ENCODE results near the gene MARCHF6.
"Not testable (repeated sequence)": the region's sequence is repeated elsewhere in the genome, so short reads cannot be mapped to it uniquely, and the experiment has no call there.

The MARCHF6 gene

DNA sequence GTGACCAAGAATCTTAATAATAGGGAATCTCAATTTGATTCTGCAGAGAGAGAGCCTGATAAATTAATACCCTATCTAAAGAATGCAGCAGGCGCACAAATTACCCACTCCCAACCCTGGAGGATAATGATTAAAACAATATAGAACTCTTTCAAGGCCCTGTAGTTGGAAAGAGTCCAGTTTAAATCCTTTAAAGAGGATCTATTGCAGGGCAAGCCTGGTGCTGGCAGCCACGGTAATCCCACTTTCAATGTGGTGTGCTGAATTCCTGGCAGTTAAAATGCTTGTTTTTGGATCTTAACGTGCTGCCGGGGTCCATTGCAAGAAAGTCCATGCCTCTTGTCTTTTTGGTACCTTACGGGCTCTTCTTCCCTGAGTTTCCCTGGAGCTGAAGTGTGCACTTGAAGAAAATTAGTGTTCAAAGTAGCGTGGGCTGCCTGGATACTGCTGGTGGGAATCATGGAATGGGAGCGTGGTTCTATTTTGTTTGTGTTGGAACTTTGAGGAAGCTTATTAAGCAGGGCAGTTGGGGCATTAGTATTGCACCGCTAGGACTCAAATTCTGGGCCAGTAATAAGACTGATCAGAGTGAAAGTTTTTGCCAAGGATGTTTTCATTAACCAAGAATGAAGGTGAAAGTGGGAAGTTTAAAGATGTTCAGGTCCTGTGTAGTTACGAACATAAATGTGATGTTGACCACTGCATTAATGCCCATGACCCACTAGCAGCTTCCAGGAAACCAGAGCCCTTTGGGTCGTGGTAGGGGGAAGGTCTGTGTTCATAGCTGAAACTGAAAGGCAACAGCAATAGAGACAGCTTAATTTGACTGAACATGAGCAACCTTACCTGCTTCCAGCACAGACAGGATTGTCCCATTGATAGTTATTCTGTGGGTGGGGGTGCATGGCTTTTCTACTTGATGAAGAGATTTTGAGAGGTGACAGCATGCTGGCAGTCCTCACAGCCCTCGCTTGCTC, 20.8 kb downstream of the MARCHF6 start:
- no peak for DNase-seq (ENCODE audit: low spot score)
- TF ChIP-seq, protein P1, sequence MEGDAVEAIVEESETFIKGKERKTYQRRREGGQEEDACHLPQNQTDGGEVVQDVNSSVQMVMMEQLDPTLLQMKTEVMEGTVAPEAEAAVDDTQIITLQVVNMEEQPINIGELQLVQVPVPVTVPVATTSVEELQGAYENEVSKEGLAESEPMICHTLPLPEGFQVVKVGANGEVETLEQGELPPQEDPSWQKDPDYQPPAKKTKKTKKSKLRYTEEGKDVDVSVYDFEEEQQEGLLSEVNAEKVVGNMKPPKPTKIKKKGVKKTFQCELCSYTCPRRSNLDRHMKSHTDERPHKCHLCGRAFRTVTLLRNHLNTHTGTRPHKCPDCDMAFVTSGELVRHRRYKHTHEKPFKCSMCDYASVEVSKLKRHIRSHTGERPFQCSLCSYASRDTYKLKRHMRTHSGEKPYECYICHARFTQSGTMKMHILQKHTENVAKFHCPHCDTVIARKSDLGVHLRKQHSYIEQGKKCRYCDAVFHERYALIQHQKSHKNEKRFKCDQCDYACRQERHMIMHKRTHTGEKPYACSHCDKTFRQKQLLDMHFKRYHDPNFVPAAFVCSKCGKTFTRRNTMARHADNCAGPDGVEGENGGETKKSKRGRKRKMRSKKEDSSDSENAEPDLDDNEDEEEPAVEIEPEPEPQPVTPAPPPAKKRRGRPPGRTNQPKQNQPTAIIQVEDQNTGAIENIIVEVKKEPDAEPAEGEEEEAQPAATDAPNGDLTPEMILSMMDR (IDR thresholded peaks at IDR 0.05): no peak
- Histone ChIP-seq H3K4me3 (peak overlapping the region; percentile 23), H3K27ac (no peak overlapping the region)

DNA sequence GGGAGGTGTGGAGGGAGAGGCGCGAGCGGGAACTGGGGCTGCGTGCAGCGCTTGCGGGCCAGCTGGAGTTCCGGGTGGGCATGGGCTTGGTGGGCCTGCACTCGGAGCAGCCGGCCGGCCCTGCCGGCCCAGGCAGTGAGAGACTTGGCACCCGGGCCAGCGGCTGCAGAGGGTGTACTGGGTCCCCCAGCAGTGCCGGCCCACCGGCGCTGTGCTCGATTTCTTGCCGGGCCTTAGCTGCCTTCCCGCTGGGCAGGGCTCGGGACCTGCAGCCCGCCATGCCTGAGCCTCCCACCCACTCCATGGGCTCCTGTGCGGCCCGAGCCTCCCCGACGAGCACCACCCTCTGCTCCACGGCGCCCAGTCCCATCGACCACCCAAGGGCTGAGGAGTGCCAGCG, 21.7 kb downstream of the MARCHF6 start:
- not testable (repeated sequence) for H3K4me3 ChIP-seq

DNA sequence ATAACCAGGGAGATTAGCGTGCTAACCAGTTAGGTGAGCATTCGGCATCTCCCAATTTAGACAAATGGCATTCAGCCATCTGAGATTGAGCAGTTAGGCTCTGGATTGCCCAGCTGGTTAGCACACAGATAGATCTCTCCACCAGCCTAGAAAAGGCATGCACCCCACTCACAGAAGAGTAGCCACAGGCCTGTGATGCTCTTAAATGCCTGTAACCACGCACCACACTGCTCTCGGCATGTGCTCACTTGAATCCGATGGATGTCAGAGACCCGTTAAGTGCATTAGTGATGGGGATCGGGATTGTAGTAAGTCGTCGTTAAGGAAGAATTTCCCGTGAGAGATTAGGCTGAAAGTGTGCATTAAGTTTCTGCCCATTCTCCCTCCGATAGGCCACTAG, 23.0 kb downstream of the MARCHF6 start:
- DNase-seq (ENCODE audit: low spot score): no peak
- Histone ChIP-seq H3K4me3 (no peak overlapping the region), H3K27ac (no peak overlapping the region)
- TF ChIP-seq, protein P1 (IDR thresholded peaks at IDR 0.05): no peak

More for the DNA sequence above, 21.7 kb downstream of the MARCHF6 start:
- H3K27ac ChIP-seq; DNase-seq (ENCODE audit: low spot score): not testable (repeated sequence)

DNA sequence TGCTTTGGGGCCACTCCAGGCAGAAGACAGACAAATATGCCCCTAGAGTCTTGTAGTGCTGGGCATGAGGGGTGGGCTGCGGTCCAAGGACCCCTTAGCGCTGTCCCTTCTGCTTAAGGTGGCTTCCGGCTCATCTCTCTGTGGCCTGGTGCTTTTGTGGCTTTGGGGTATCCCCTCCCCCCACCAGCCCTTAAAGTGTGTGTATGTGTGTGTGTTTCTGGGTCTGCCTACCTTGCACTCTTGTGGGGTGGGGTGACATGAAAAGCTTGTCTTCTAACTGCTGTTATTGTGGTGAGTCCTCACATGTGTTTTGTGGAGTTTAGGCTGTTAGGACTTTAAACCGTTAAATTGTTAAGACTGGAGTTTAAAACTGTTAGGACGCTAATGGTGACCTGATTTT, 23.6 kb downstream of the MARCHF6 start:
- no peak overlapping the region for H3K4me3 ChIP-seq
- TF ChIP-seq, protein P1 (IDR thresholded peaks at IDR 0.05): no peak
- DNase-seq (ENCODE audit: low spot score): no peak
- H3K27ac ChIP-seq: no peak overlapping the region

DNA sequence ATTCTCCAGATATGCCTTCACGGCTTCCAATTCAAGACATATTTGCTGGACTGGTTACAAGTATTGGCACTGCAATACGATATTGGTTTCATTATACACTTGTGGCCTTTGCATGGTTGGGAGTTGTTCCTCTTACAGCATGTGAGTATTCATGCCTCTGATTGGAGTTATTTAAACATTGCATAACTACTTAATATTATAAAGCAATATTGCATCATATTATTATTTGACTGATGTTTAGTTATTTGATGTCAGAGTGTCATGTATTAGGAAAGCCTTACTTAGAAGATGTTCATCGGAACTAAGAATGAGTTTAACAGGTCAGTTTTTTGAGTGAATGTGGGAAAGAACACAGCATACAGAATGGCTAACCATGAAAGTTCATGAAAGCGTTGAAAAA, 28.3 kb downstream of the MARCHF6 start:
- TF ChIP-seq, protein P1 (IDR thresholded peaks at IDR 0.05): no peak
- DNase-seq (ENCODE audit: low spot score): no peak
- no peak overlapping the region for H3K27ac ChIP-seq
- no peak overlapping the region for H3K4me3 ChIP-seq

DNA sequence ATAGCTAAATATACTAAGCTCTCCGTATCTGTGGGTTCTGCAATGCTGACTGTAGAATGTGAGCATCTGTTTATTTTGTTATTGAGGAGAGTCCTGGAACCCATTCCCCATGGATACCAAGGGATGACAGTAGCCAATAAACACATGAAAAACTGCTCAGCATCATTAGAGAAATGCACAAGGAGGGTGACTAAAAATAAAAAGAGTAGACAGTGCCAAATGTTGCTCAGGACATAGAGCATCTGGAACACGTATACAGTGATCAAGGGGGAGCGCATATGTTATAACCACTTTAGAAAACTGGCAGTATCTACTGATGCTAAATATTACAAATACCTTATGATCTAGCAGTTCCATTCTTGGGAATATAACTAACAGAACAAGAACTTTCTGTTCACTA, 31.0 kb downstream of the MARCHF6 start:
- no peak overlapping the region for H3K27ac ChIP-seq
- DNase-seq (ENCODE audit: low spot score): no peak
- H3K4me3 ChIP-seq: no peak overlapping the region
- TF ChIP-seq, protein P1 (IDR thresholded peaks at IDR 0.05): no peak

DNA sequence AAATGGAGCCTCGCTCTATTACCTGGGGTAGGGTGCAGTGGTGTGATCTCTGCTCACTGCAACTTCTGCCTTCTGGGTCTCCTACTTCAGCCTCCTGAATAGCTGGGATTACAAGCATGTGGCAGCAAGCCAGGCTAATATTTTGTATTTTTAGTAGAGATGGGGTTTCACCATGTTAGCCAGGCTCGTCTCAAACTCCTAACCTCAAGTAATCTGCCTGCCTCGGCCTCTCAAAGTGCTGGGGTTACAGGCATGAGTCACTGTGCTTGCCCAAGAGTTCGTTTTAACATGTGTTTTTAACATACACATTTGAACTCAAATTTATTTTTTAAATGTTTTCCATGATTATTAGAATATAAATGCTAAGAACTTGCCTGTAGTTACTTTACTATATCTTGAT, 34.2 kb downstream of the MARCHF6 start:
- Histone ChIP-seq H3K4me3 (no peak overlapping the region), H3K27ac (no peak overlapping the region)
- no peak for DNase-seq (ENCODE audit: low spot score)
- TF ChIP-seq, protein P1 (IDR thresholded peaks at IDR 0.05): no peak

All from coronary artery (tissue), 2 donors.